Measurements from ENCODE around the gene SLC4A11.
"Not testable (repeated sequence)": the region's sequence is repeated elsewhere in the genome, so short reads cannot be mapped to it uniquely, and the experiment has no call there.

SLC4A11 gene

GRCh38 chr20:3227506-3227905 lies 11.5 kb downstream of the SLC4A11 start:
- DNase-seq: peak; percentile 16

- DNase-seq: no peak
These were observed 12.1 kb downstream of the SLC4A11 start for GRCh38 chr20:3226864-3227263.

GRCh38 chr20:3226093-3226492 lies 12.9 kb downstream of the SLC4A11 start:
- DNase-seq: peak; percentile 11

GRCh38 chr20:3224681-3225421 lies 14.1 kb downstream of the SLC4A11 start:
- no peak for DNase-seq

GRCh38 chr20:3223994-3224680 lies 14.9 kb downstream of the SLC4A11 start:
- peak; percentile 12 for DNase-seq

GRCh38 chr20:3223651-3223993 lies 15.4 kb downstream of the SLC4A11 start:
- no peak for DNase-seq

GRCh38 chr20:3222635-3223600 lies 16.1 kb downstream of the SLC4A11 start:
- DNase-seq: peak; percentile 54

GRCh38 chr20:3221398-3222226 lies 17.4 kb downstream of the SLC4A11 start:
- DNase-seq: peak; percentile 14

GRCh38 chr20:3218307-3218988 lies 20.5 kb downstream of the SLC4A11 start:
- DNase-seq: peak; percentile 56

GRCh38 chr20:3215359-3215917 lies 23.6 kb downstream of the SLC4A11 start:
- DNase-seq: not testable (repeated sequence)

GRCh38 chr20:3213226-3213625 lies 25.8 kb downstream of the SLC4A11 start:
- DNase-seq: no peak

GRCh38 chr20:3210346-3210745 lies 28.6 kb downstream of the SLC4A11 start:
- DNase-seq: no peak

- no peak for DNase-seq
These were observed 29.1 kb downstream of the SLC4A11 start for GRCh38 chr20:3209946-3210317.

- DNase-seq: peak; percentile 74
These were observed 29.6 kb downstream of the SLC4A11 start, which contains the start of gene ITPA for GRCh38 chr20:3209257-3209945. ITPA (plus strand) TSS chr20:3209498; CDS start chr20:3209552, 54 bp downstream.

- no peak for DNase-seq
These were observed 30.2 kb downstream of the SLC4A11 start for GRCh38 chr20:3208786-3209256.

GRCh38 chr20:3204124-3204794 lies 34.7 kb downstream of the SLC4A11 start, which contains the start of gene DDRGK1:
DDRGK1 (minus strand) TSS chr20:3204682; CDS start chr20:3204627, 55 bp downstream.
- peak; percentile 92 for DNase-seq

- DNase-seq: peak; percentile 36
These were observed 35.5 kb downstream of the SLC4A11 start for GRCh38 chr20:3203315-3204123.

- DNase-seq: no peak
These were observed 36.0 kb downstream of the SLC4A11 start for GRCh38 chr20:3202965-3203314.
